Loucy (cell line): Measurements from ENCODE around the gene HOXA2.

Experiments used
- EZH2phosphoT487 ChIP-seq: fragments of 200-600 bp; IDR thresholded peaks from 2 replicates; pipeline ENCODE4 v1.6.1; 2018; ENCODE audit warnings: antibody characterized with exemption, mild to moderate bottlenecking, moderate library complexity, borderline replicate concordance
- TF ChIP-seq, protein P1 (sequence below): fragments of 200-600 bp; sonication (generic); conservative IDR thresholded peaks from 2 replicates; pipeline ENCODE4 v1.5.1; 2014; ENCODE audit warnings: mild to moderate bottlenecking, antibody characterized with exemption, low read length

- TF ChIP-seq, protein P1, sequence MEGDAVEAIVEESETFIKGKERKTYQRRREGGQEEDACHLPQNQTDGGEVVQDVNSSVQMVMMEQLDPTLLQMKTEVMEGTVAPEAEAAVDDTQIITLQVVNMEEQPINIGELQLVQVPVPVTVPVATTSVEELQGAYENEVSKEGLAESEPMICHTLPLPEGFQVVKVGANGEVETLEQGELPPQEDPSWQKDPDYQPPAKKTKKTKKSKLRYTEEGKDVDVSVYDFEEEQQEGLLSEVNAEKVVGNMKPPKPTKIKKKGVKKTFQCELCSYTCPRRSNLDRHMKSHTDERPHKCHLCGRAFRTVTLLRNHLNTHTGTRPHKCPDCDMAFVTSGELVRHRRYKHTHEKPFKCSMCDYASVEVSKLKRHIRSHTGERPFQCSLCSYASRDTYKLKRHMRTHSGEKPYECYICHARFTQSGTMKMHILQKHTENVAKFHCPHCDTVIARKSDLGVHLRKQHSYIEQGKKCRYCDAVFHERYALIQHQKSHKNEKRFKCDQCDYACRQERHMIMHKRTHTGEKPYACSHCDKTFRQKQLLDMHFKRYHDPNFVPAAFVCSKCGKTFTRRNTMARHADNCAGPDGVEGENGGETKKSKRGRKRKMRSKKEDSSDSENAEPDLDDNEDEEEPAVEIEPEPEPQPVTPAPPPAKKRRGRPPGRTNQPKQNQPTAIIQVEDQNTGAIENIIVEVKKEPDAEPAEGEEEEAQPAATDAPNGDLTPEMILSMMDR: no peak
- no peak for TF ChIP-seq EZH2phosphoT487
Observed at GRCh38 chr7:27105301-27106031, 3.0 kb upstream of the HOXA2 start.
